Neural cell (in vitro differentiated cells): ENCODE data around the gene SUPT3H. TPM values are rescaled to one million over a fixed set of nuclear protein-coding genes. Genes with fewer than 3 reads are reported as not detected.

Source experiments
- H2AFZ ChIP-seq: fragments of 200-600, 300-800 bp; sonication (generic), shearing (Covaris generic); 2 replicates; pipeline ENCODE4 v1.6.0; 2014; ENCODE audit warnings: low read depth, mild to moderate bottlenecking, antibody characterized with exemption, low read length, moderate library complexity
- H3F3A ChIP-seq: fragments of 200-600 bp; shearing (Covaris generic); 2 replicates; pipeline ENCODE4 v1.6.1; 2016; ENCODE audit warnings: mild to moderate bottlenecking, moderate library complexity, mixed read lengths, antibody characterized with exemption, low read length; ENCODE audit not compliant: insufficient read depth, poor library complexity, severe bottlenecking
- H3K27ac ChIP-seq: fragments of 200-600, 300-800 bp; sonication (generic), shearing (Covaris generic); 2 replicates; pipeline ENCODE4 v1.5.1; 2014; ENCODE audit warnings: mild to moderate bottlenecking, low read length, moderate library complexity
- H3K27me3 ChIP-seq: fragments of 300-800, 200-600 bp; sonication (generic), shearing (Covaris generic); 2 replicates; pipeline ENCODE4 v1.6.0; 2014; ENCODE audit warnings: mild to moderate bottlenecking, low read depth, low read length, moderate library complexity; ENCODE audit not compliant: insufficient read depth
- H3K36me3 ChIP-seq: fragments of 300-800, 200-600 bp; sonication (generic), shearing (Covaris generic); 2 replicates; pipeline ENCODE4 v1.5.1; 2014; ENCODE audit warnings: mild to moderate bottlenecking, antibody characterized with exemption, low read length, moderate library complexity; ENCODE audit not compliant: insufficient read depth
- H3K4me2 ChIP-seq: fragments of 300-800, 200-600 bp; sonication (generic), shearing (Covaris generic); 2 replicates; pipeline ENCODE4 v1.6.0; 2014; ENCODE audit warnings: mild to moderate bottlenecking, low read length
- H3K4me3 ChIP-seq: fragments of 300-800, 200-600 bp; sonication (generic), shearing (Covaris generic); 2 replicates; pipeline ENCODE4 v1.5.1; 2014; ENCODE audit warnings: mild to moderate bottlenecking, low read length, moderate library complexity
- H3K79me2 ChIP-seq: fragments of 200-600 bp; shearing (Covaris generic); replicated peaks from 2 replicates; pipeline ENCODE4 v1.6.0; 2014; ENCODE audit warnings: mild to moderate bottlenecking, low read length, moderate library complexity; ENCODE audit not compliant: insufficient read depth
- H3K9ac ChIP-seq: fragments of 300-800, 200-600 bp; sonication (generic), shearing (Covaris generic); 2 replicates; pipeline ENCODE4 v1.6.1; 2016; ENCODE audit warnings: mild to moderate bottlenecking, low read length, mixed read lengths
- H3K9me2 ChIP-seq: fragments of 200-600 bp; shearing (Covaris generic); 2 replicates; pipeline ENCODE4 v1.6.1; 2016; ENCODE audit warnings: mild to moderate bottlenecking, low read length, mixed read lengths; ENCODE audit not compliant: insufficient read depth
- H3K9me3 ChIP-seq: fragments of 200-600, 300-800 bp; sonication (generic), shearing (Covaris generic); 2 replicates; pipeline ENCODE4 v1.6.1; 2016; ENCODE audit warnings: mild to moderate bottlenecking, mixed run types, low read length, moderate library complexity, mixed read lengths
- H4K20me1 ChIP-seq: fragments of 200-600 bp; shearing (Covaris generic); 2 replicates; pipeline ENCODE4 v1.6.1; 2016; ENCODE audit warnings: mild to moderate bottlenecking, mixed run types; ENCODE audit not compliant: insufficient read depth
- EP300 ChIP-seq: fragments of 450-650 bp; conservative IDR thresholded peaks from 2 replicates; pipeline ENCODE4 v1.6.1; 2014; ENCODE audit warnings: antibody characterized with exemption, mild to moderate bottlenecking, moderate library complexity; ENCODE audit not compliant: poor library complexity, severe bottlenecking
- EZH2 ChIP-seq: fragments of 200-600, 300-800 bp; shearing (Covaris generic), sonication (generic); IDR thresholded peaks from 2 replicates; pipeline ENCODE4 v1.6.1; 2014; ENCODE audit warnings: antibody characterized with exemption, low read length, borderline replicate concordance, mild to moderate bottlenecking; ENCODE audit not compliant: insufficient read depth, poor library complexity, severe bottlenecking
- MXI1 ChIP-seq: fragments of 450-650 bp; conservative IDR thresholded peaks from 2 replicates; pipeline ENCODE4 v1.6.1; 2014; ENCODE audit warnings: antibody characterized with exemption, mild to moderate bottlenecking; ENCODE audit not compliant: poor library complexity, severe bottlenecking
- POLR2AphosphoS5 ChIP-seq: IDR thresholded peaks from 2 replicates; pipeline ENCODE4 v1.6.1; 2012
- RAD21 ChIP-seq: fragments of 450-650 bp; conservative IDR thresholded peaks from 2 replicates; pipeline ENCODE4 v1.6.1; 2014; ENCODE audit warnings: antibody characterized with exemption, mild to moderate bottlenecking, moderate library complexity
- SMC3 ChIP-seq: fragments of 450-650 bp; conservative IDR thresholded peaks from 2 replicates; pipeline ENCODE4 v1.6.1; 2014; ENCODE audit warnings: antibody characterized with exemption, mild to moderate bottlenecking, moderate library complexity; ENCODE audit not compliant: poor library complexity
- TAF1 ChIP-seq: IDR thresholded peaks from 2 replicates; pipeline ENCODE4 v1.6.1; 2012; ENCODE audit warnings: low read depth
- polyA plus RNA-seq: library from polyadenylated mRNA; depleted of rRNA; stranded (reverse); fragments of >200 nt; gene quantifications from 2 replicates; pipeline ENCODE4 v1.2.3, GENCODE V29; 2014
- TF ChIP-seq, protein P1 (sequence below): IDR thresholded peaks from 2 replicates; pipeline ENCODE4 v1.6.1; 2012; ENCODE audit warnings: borderline replicate concordance
- TF ChIP-seq, protein P2 (sequence below): fragments of 450-650 bp; IDR thresholded peaks from 2 replicates; pipeline ENCODE4 v1.5.1; 2014; ENCODE audit warnings: antibody characterized with exemption, mild to moderate bottlenecking, moderate library complexity; ENCODE audit not compliant: poor library complexity, severe bottlenecking

SUPT3H gene
- polyA plus RNA-seq, 1 donor from 2014 or later = 6.8 TPM

DNA sequence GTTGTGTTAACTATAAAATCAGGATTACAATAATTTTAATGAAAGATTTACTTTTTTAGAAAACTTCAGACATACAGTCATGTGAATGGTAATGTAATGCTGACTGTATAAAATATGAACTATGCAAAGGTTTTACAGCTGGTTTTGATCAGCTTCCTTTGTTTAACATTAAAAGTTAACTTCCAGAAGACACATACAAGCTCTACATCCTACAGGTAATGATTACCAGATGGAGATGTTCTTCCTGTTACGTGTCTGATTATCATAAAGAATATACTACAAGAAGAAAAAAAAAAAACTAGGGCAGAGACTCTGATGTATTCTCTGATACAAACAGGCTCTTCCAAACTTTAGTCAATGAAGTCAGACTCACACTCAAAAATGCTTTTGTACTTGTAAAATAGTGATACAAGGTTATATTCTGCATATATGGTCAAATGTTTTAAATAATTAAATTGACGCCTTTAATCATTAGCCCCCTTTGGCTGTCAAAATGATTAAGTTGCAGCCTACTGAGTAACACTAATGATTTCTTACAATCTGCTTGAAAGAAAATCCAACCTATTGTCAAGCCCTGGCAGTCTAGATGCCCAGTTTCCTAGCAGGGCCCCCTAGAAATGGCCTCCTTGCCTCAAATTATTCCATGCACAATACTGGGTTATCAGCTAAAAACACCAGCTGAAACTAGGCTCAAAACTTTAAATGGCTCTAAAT, 301.4 kb downstream of the SUPT3H start:
- no peak overlapping the region for H2AFZ ChIP-seq
- H3K9ac ChIP-seq = no peak overlapping the region
- H3K9me3 ChIP-seq = no peaks in the 10 kb centered on the region
- H3K27me3 ChIP-seq = no peaks in the 10 kb centered on the region
- no peaks in the 10 kb centered on the region for H3K79me2 ChIP-seq
- no peak overlapping the region for H3K4me3 ChIP-seq
- no peak overlapping the region for H3K27ac ChIP-seq
- H4K20me1 ChIP-seq = no peaks in the 10 kb centered on the region
- no peaks in the 10 kb centered on the region for H3K36me3 ChIP-seq
- no peak overlapping the region for H3K4me2 ChIP-seq
- TF ChIP-seq, protein P1, sequence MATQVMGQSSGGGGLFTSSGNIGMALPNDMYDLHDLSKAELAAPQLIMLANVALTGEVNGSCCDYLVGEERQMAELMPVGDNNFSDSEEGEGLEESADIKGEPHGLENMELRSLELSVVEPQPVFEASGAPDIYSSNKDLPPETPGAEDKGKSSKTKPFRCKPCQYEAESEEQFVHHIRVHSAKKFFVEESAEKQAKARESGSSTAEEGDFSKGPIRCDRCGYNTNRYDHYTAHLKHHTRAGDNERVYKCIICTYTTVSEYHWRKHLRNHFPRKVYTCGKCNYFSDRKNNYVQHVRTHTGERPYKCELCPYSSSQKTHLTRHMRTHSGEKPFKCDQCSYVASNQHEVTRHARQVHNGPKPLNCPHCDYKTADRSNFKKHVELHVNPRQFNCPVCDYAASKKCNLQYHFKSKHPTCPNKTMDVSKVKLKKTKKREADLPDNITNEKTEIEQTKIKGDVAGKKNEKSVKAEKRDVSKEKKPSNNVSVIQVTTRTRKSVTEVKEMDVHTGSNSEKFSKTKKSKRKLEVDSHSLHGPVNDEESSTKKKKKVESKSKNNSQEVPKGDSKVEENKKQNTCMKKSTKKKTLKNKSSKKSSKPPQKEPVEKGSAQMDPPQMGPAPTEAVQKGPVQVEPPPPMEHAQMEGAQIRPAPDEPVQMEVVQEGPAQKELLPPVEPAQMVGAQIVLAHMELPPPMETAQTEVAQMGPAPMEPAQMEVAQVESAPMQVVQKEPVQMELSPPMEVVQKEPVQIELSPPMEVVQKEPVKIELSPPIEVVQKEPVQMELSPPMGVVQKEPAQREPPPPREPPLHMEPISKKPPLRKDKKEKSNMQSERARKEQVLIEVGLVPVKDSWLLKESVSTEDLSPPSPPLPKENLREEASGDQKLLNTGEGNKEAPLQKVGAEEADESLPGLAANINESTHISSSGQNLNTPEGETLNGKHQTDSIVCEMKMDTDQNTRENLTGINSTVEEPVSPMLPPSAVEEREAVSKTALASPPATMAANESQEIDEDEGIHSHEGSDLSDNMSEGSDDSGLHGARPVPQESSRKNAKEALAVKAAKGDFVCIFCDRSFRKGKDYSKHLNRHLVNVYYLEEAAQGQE = no peak
- TF ChIP-seq EP300 (no peak), MXI1 (no peak), RAD21 (no peak), POLR2AphosphoS5 (no peak), EZH2 (no peak), SMC3 (no peak), TAF1 (no peak)
- TF ChIP-seq, protein P2, sequence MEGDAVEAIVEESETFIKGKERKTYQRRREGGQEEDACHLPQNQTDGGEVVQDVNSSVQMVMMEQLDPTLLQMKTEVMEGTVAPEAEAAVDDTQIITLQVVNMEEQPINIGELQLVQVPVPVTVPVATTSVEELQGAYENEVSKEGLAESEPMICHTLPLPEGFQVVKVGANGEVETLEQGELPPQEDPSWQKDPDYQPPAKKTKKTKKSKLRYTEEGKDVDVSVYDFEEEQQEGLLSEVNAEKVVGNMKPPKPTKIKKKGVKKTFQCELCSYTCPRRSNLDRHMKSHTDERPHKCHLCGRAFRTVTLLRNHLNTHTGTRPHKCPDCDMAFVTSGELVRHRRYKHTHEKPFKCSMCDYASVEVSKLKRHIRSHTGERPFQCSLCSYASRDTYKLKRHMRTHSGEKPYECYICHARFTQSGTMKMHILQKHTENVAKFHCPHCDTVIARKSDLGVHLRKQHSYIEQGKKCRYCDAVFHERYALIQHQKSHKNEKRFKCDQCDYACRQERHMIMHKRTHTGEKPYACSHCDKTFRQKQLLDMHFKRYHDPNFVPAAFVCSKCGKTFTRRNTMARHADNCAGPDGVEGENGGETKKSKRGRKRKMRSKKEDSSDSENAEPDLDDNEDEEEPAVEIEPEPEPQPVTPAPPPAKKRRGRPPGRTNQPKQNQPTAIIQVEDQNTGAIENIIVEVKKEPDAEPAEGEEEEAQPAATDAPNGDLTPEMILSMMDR = no peak
- no peaks in the 10 kb centered on the region for H3K9me2 ChIP-seq
- no peaks in the 10 kb centered on the region for H3F3A ChIP-seq

DNA sequence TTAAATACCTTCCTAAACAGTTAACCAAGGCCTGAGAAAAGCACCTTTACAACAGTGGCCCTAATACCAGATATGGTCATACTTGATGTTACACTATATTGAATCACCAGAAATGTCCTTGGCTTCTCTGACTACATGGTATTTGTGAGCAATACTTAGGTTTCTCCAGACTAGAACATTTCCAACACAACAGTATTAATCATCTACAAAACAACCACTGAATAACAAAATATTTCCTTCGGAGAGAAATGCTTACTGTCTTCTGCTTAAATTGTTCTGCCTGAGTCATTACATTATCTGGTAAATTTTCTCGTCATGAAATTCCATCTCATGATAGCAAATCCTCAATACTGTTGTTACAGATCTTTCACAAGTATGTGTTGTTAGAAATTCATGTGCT, 302.5 kb downstream of the SUPT3H start:
- H3K9ac ChIP-seq = no peak overlapping the region
- H3K27me3 ChIP-seq = no peaks in the 10 kb centered on the region
- TF ChIP-seq MXI1 (no peak), EP300 (no peak), RAD21 (no peak), TAF1 (no peak), POLR2AphosphoS5 (no peak), EZH2 (no peak), SMC3 (no peak)
- TF ChIP-seq, protein P1 = no peak
- H3K27ac ChIP-seq = no peak overlapping the region
- no peak overlapping the region for H2AFZ ChIP-seq
- no peaks in the 10 kb centered on the region for H4K20me1 ChIP-seq
- no peaks in the 10 kb centered on the region for H3K79me2 ChIP-seq
- H3F3A ChIP-seq = no peaks in the 10 kb centered on the region
- no peaks in the 10 kb centered on the region for H3K9me2 ChIP-seq
- H3K9me3 ChIP-seq = no peaks in the 10 kb centered on the region
- H3K4me3 ChIP-seq = no peak overlapping the region
- H3K36me3 ChIP-seq = no peaks in the 10 kb centered on the region
- H3K4me2 ChIP-seq = no peak overlapping the region
